Suppressor macrophage treated with lipopolysaccharide for 4 hours (primary cell): ENCODE measurements around the gene PDLIM3.

Source experiments
- DNase-seq: peaks from one replicate; pipeline ENCODE4 v3.0.0-alpha.2; 2020

Gene PDLIM3

GRCh38 chr4:185468999-185469398 is 66.3 kb downstream of the PDLIM3 start:
- DNase-seq, result no peak

- no peak for DNase-seq
Observed at GRCh38 chr4:185467991-185468390, 67.3 kb downstream of the PDLIM3 start.

GRCh38 chr4:185467101-185467500 is 68.2 kb downstream of the PDLIM3 start:
- no peak for DNase-seq

GRCh38 chr4:185465707-185466106 is 69.6 kb downstream of the PDLIM3 start:
- no peak for DNase-seq

- DNase-seq, result no peak
Observed at GRCh38 chr4:185464887-185465286, 70.4 kb downstream of the PDLIM3 start.

- no peak for DNase-seq
Observed at GRCh38 chr4:185464183-185464582, 71.1 kb downstream of the PDLIM3 start.

GRCh38 chr4:185463541-185463940 is 71.8 kb downstream of the PDLIM3 start:
- no peak for DNase-seq

- DNase-seq, result no peak
Observed at GRCh38 chr4:185461565-185461964, 73.7 kb downstream of the PDLIM3 start.

- DNase-seq, result no peak
Observed at GRCh38 chr4:185457136-185457535, 78.2 kb downstream of the PDLIM3 start.

GRCh38 chr4:185456131-185456530 is 79.2 kb downstream of the PDLIM3 start:
- DNase-seq, result no peak
